GM21619 (cell line): Measurements from ENCODE around the gene MAST3.

Experiments used
- ATAC-seq: cut with Tn5 transposase; IDR thresholded peaks from one replicate; pipeline ENCODE4 v1.9.1; 2021; ENCODE audit not compliant: unreplicated experiment

MAST3 gene

DNA sequence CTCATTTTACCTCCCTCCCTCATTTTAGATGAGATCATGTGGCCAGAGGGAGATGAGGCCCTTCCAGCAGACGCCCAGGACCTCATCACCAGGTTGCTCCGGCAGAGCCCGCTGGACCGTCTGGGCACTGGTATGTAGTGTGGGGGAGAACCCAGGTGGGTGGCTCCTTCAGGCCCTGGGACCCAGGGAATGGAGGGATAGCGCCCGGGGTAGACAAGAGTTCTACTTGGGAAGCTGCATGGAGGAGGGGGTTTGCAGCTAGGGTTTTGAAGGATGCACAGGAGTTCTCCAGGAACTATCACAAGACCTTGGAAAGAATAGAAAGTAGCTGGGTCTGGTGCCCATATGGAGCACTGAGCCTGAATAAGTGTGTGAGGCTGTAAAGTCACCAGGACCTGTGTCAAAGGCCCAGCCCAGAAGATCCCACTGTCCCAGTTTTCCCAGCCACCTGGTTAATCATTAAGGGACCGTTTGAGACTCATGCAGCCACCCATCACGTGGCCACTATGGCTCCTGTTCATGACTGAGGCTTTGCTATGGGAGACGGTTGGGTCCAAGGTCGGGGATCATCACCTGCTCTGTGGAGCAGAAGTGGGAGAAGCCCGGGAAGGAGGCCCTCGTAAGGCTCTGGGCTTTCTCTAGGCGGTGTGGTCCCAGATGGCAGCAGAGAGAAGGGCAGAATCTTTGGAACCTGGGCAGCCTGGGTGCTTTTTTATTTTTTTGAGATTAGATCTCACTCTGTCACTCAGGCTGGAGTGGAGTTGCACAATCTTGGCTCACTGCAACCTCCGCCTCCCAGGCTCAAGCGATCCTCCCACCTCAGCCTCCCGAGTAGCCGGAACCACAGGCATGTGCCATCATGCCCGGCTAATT lies 38.4 kb downstream of the MAST3 start:
- no peak for ATAC-seq

DNA sequence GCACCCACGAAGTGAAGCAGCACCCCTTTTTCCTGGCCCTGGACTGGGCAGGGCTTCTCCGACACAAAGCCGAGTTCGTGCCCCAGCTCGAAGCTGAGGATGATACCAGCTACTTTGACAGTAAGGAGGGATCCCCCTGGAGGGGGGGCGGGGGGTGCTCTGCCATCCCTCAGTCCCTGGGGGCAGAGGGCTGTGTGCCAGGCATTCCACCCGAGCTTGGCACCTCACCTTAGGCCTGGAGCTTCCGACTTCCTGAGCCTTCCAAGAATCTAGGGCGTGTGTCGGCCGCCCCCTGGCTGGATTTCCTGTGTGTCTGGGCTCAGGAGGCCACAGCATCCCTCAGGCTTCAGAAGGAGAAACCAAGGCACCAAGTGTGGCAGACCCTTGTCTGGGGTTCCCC lies 39.7 kb downstream of the MAST3 start:
- ATAC-seq: no peak

DNA sequence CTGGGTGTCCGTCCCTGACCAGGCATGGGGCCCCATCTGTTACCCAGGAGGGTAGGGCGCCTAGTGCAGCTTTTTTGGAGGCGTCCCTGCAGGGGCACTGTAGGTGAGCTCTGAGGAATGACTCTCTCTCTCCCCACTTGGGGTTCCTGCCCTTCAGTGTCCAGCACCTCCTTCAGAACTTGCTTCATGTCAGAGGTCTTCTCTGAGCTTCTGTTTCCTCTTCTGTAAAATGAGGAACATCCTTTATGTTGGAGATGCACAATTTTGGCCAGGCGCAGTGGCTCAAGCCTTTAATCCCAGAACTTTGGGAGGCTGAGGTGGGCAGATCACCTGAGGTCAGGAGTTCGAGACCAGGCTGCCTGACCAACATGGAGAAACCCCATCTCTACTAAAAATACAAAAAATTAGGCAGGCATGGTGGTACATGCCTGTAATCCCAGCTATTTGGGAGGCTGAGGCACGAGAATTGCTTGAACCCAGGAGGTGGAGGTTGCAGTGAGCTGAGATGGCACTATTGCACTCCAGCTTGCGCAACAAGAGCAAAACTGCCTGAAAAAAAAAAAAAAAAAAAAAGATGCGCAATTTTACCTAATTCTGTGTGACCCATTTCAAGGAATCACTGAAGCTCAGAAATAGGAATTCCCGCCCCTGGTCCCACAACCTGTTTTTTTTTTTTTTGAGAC lies 40.2 kb downstream of the MAST3 start:
- ATAC-seq: no peak

DNA sequence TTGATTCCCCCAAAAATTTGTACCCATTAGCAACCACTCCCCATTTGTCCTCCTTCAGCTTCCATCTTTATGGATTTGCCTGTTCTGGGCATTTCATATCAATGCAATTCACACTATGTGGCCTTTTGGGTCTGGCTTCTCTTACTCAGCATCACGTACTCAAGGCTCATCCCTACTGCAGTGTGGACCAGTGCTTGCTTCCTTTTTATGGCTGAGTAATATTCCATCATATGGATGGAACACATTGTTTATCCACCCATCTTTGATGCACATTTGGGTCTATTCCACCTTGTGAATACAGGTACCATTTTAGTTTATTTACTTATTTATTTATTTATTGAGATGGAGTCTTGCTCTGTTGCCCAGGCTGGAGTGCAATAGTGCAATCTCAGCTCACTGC lies 42.9 kb downstream of the MAST3 start:
- ATAC-seq: no peak

DNA sequence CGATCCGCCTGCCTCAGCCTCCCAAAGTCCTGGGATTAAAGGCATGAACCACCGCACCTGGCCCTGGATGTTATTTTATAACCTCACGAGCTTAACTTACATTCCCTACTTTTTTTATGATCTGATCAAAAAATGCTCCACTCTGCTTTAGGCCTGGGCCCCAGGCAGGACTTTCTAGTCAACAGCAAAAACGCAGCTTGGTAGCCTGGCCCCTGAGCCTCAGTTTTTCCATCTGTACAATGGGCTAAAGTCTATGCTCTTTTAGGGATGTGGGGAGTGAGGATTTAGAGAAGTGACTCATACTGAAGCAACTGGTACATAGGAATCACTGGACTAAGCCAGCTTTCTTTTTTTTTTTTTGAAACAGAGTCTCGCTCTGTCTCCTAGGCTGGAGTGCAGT lies 43.5 kb downstream of the MAST3 start:
- ATAC-seq: no peak

DNA sequence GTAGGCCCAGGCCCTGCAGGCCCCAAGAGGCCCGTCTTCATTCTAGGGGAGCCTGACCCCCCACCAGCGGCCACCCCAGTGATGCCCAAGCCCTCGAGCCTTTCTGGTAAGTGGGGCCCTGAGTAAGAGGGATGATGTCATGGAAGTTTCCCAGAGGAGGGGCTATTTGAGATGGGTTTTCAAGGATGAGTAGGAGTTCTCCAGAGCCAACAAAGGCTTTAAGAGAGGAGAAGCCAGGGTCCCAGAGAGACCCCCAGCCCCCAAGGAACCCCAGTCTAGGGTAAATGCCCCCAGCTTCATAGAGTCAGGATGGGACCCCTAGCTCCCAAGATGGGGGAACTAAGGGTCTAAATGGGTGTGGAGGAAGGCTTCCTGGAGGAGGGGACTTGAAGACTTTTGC lies 46.3 kb downstream of the MAST3 start:
- no peak for ATAC-seq

DNA sequence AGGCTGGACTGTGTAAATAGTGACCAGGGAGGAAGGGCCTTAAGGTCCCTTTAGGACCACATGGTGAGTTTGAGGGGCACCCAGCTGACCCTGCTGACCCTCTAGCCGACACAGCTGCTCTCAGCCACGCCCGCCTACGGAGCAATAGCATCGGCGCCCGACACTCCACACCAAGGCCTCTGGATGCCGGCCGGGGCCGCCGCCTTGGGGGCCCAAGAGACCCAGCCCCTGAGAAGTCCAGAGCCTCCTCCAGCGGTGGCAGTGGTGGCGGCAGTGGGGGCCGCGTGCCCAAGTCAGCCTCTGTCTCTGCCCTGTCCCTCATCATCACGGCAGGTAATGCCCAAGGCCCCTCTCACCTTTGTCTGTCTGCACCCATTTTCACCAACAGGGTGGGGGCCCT lies 46.8 kb downstream of the MAST3 start:
- no peak for ATAC-seq

DNA sequence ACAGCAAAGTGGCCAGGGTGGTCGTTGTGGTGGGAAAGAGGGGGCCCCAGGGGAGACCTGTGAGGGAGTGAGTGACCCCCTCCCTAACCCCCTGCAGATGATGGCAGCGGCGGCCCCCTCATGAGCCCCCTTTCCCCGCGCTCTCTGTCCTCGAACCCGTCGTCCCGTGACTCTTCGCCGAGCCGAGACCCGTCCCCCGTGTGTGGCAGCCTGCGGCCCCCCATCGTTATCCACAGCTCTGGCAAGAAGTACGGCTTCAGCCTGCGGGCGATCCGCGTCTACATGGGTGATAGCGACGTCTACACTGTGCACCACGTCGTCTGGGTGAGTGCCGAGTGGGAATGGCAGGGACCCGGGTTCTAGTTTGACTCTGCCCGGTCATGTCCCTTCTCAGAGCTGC lies 47.3 kb downstream of the MAST3 start:
- no peak for ATAC-seq

DNA sequence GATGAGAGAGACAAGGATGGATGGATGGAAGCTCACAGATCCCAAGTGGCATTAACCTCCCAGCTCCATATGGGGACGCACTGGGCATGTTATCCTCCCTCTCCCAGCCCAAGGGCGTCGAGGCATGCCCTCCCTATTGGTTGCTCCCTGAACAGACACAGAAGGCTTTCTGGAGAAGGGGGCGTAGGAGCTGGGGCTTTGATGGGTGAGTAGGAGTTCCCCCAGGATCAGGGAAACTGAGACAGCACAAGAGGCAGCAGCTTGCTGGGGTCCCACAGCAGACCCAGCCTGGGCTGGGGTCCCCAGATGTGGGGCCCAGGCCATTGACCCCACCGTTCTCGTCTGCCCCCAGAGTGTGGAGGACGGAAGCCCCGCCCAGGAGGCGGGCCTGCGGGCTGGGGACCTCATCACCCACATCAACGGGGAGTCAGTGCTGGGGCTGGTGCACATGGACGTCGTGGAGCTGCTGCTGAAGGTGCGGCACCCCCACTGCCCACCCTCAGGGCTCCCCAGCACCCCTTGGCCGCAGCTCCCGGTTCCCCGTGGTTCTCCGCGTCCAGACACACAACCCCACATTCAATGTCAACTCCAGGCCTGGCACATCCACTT lies 47.9 kb downstream of the MAST3 start:
- no peak for ATAC-seq

DNA sequence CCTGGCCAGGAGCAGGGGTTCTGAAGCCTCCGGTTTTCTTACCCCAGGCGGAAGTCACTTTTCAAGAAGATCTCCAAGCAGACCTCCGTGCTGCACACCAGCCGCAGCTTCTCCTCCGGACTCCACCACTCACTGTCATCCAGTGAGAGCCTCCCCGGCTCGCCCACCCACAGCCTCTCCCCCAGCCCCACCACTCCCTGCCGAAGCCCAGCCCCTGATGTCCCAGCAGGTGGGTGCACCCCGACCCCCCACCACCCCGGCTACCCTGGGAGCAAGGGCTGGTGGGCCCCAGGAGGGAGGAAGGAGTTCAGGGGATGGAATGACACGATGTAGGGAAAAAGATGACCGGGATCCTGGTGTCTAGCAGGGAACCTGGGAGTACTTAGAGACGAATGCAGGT lies 49.8 kb downstream of the MAST3 start:
- no peak for ATAC-seq

DNA sequence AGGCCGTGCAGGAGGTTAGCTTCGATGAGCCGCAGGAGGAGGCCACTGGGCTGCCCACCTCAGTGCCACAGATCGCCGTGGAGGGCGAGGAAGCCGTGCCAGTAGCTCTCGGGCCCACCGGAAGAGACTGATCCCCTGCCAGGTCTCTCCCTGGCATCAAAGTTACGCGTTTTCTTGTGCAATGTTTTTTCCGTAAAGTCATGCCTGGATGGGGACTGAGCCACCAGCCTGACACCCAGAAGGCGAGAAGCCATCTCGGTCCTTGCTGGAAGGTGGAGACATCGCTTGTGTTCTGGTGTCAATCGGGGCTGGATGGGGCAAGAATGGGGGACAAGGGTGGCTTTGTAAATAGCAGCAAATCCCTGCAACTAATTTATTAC lies 52.0 kb downstream of the MAST3 start:
- ATAC-seq: no peak

DNA sequence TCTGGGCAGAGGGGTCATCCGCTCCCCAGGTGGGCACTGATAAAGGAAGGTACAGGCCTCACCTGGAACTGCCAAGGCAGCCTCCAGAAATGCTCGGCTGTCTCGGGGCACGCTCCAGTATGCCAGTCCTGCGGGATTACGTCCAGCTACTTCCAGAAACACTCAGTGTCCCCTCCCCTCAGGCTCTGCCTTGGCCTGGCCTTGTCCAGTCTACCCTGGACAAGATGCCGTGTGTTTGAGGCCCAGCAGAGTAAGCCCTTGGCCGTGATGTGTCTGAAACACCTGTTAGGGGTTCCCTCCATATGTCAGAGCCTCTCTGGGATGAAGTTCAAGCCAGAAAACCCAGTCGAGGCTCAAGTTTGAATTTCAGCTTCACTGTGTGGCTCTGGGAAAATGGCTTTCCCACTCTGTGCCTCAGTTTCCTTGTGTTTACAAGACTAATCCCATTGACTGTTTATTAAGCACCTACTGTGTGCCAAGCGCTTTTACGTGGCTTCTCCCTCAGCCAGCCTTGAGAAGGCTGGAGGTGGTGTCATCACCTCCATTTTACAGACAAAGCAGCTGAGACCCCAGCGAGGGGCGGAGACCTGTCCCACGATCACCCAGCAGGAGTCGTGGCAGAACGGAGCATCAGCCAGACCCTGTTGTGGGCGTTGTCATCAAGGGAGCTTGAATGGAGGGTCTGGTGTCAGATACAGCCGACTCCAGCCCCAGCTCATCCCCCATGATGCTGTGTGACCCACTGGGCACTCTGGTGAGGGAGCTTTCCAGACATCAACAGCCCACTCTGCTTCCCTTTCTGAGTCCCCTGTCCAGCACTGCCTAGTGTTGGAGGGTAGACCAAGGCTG lies 53.4 kb downstream of the MAST3 start:
- ATAC-seq: no peak

DNA sequence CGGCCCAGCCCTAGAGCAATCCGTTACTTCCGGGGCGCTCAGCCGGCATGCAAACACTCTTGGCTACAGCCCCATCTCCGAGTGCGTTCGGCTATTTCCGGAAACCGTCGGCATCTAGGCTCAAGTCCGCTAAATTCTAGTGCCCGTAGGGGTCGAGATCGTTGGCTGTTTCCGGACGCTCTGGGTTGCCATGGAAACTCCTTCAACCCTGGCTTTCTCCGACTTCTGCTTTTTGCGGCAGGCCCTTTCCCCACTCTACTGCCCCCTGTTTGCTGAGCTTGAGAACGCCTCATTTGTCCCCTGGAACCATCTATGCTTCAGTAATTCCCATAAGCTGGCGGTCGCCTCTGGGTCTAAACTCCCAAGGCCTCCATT lies 54.9 kb downstream of the MAST3 start:
- peak; percentile 56 for ATAC-seq

DNA sequence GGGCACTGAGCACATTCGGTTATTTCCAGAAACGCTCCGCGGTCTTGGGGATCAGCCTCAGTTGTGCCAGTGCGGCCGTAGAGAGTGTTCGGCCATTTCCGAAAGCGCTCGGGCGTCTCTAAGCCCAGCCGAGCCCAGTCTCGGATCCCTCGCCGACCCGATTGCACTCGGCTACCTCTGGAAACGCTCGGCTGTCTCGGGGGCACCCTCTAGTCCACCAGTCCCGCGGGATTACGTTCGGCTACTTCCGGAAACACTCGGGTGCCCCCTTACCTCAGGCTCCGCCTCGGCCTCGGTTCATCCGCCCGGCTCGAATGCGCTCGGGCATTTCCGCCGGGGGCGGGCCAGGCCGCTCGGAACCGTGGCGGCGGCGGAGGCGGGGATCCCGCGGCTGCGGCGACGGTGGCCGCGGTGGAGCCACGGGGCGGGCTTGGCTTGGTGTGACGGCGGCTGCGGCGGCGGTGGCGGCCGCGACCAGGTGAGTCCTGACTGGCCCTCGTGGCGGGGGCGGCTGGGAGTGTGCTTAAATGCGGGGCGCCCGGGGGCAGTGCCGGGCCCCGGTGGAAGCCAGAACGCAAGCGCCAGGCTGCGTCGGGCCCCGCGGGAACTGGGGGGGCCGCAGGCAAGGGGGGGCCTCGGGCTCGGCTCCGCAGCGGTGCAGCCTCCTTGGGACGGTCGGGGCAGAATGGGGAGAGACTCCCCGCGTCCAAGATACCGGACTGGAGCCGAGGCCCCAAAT lies 55.4 kb downstream of the MAST3 start, which contains the start of gene PIK3R2:
TSS of gene PIK3R2 (plus strand) at position 347 of the 739 bp plus-strand sequence. CDS start 2,717 bp downstream, outside the sequence.
- peak; percentile 63 for ATAC-seq

DNA sequence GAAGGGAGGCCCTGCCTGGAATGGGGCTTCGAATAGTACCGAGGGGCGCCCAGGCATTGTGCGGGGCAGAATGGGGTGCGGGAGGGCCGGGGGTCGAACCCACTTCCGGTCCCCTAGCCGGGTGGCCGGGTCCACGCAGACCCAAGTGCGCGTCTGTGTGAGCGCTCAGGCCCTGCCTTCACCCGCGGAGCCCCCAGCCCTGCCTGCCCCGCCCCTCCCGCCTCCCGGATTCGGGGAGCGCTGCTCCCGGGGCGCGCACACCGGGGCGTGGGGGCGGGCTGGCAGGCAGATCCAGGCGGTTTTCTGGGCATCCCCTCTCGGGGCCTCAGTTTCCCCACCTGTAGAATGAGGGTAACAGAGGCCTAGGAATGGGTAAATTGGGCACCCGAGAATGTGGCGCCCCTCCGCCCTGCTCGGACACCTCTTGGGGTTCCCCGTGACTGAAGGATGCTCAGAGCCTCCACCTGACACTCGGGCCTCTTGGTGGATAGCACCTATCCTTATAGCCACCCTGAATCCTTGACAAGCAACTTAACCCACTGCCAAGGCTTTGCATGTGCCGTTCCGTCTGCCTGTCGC lies 56.1 kb downstream of the MAST3 start:
- peak; percentile 3 for ATAC-seq

DNA sequence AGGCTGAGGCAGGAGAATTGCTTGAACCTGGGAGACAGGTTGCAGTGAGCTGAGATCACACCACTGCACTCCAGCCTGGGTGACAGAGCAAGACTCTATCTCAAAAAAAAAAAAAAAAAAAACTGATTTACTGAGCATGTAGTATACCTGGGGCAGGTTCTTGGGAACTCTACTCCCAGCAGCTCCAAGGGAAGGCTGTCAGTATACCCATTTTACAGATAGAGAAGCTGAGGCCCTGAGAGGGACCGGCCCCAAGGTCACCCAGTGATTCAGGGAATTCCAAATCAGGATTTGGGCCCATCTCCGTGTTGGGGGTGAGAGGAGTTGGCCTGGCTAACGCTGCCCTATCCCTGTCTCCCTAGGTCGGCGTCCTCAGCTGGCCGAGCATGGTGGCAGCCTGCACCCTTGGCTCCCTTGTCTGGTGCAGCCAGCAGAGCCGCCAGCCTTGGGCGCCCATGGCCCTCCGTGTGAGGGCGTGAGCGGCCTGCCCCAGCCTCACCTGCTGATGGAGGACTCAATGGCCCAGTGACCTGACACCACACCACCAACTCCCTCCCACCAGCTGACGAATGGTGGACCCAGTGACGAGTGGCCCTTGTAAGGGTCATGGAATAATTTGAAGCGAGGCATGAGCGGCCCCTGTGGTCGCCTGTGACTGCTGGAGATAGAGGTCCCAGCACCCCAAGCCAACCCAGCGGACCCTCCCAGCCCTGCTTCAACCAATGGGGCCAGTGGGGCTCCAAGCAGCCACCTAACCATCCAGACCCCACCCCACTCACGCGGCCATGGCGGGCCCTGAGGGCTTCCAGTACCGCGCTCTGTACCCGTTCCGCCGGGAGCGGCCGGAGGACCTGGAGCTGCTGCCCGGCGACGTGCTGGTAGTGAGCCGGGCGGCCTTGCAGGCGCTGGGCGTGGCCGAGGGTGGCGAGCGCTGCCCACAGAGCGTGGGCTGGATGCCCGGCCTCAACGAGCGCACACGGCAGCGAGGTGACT lies 57.8 kb downstream of the MAST3 start:
- no peak for ATAC-seq

DNA sequence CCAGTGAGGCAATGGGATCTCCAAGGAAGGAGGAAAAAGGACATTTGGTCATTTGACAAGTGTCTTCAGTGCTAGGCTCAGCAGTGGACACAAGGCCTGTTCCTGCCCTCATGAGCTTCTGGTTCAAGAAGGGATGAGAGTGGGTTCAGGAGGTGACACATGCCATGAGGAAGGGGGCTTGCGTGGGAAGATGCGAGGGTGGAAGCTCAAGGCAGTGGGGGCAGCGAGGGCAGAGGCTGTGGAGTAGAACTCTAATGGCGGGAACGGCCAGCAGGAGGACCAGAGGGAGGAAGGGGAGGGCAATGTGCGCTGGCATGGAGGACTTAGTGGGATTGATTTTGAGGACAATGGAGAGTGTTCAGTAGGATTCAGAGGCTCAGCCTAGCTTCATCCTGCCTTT lies 58.7 kb downstream of the MAST3 start:
- no peak for ATAC-seq

DNA sequence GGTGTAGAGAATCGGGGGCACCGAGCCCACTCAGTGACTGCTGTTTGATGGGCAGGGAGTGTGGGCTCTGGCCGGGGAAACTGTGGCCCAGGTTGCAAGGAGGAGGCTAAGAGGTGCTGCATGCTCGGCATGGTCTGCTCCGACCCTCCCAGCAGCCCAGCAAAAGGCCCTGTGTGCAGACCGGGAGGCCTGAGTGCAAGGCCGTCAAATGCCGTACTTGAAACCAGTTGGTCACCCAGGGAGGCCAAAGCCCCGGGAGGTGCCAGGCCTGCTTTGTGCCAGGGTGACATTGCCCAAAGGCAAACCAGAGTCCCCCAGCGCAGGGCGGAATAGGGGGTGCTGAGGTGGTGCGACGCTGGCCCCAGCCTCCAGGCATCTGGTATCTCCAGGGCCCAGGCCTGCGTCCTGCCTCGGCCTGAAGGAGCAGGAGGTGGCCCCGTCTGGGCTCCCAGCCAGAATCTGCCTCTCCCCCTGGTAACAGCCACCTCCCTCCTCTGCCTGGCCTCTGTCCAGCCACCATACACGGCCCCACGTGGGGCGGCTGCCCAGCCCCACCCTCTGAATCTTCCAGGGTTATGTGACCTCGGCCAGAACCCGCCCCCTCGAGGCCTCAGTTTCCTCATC lies 59.4 kb downstream of the MAST3 start:
- no peak for ATAC-seq
